HCT116 (cell line): ENCODE data around the gene NFIC.
A peak's percentile ranks its signal among the peaks of the same experiment; 100 is the strongest.

Experiments used
- ATF3 ChIP-seq: IDR thresholded peaks from 2 replicates; pipeline ENCODE4 v1.6.1; 2012
- CTCF ChIP-seq, 3 experiments: fragments of 200-600 bp in 1 of 3; sonication (generic) in 1 of 3; IDR thresholded peaks in 2 of 3; conservative IDR thresholded peaks in 1 of 3; 2 replicates each; pipeline ENCODE4 v1.5.1; 2012 to 2017; ENCODE audit warnings: low read depth in 2 of 3, low read length in 2 of 3, antibody characterized with exemption in 1 of 3, borderline replicate concordance in 1 of 3, control low read depth in 1 of 3, mild to moderate bottlenecking in 1 of 3, mixed read lengths in 1 of 3, mixed run types in 1 of 3, moderate library complexity in 1 of 3; ENCODE audit not compliant: insufficient read depth in 1 of 3
- EGR1 ChIP-seq: IDR thresholded peaks from 2 replicates; pipeline ENCODE4 v1.6.1; 2012; ENCODE audit warnings: low read depth
- EZH2 ChIP-seq: fragments of 200-600 bp; sonication (generic); IDR thresholded peaks from 2 replicates; pipeline ENCODE4 v1.6.1; 2017; ENCODE audit warnings: antibody characterized with exemption, mixed run types
- POLR2A ChIP-seq: IDR thresholded peaks from 2 replicates; pipeline ENCODE4 v1.7.0; 2011; ENCODE audit warnings: borderline replicate concordance; ENCODE audit not compliant: insufficient read depth, insufficient read length; ENCODE audit errors: extremely low read depth
- SRF ChIP-seq: IDR thresholded peaks from 2 replicates; pipeline ENCODE4 v1.6.1; 2012; ENCODE audit warnings: low read depth
- YY1 ChIP-seq: IDR thresholded peaks from 2 replicates; pipeline ENCODE4 v1.6.1; 2011; ENCODE audit warnings: low read length, low read depth, moderate library complexity, mild to moderate bottlenecking; ENCODE audit not compliant: insufficient replicate concordance; ENCODE audit errors: extremely low read depth
- ZBTB33 ChIP-seq: IDR thresholded peaks from 2 replicates; pipeline ENCODE4 v1.6.1; 2011; ENCODE audit warnings: mild to moderate bottlenecking, low read length, moderate library complexity; ENCODE audit not compliant: insufficient replicate concordance; ENCODE audit errors: extremely low read depth

GRCh38 chr19:3359919-3360420, 6.4 kb upstream of the NFIC start:
- TF ChIP-seq ATF3 (no peak), EZH2 (no peak), CTCF (IDR thresholded peaks at IDR 0.05 in 2 of 3, conservative IDR thresholded peaks at IDR 0.05 in 1 of 3; ENCODE audit: borderline replicate concordance in 1 of 3, insufficient read depth in 1 of 3, low read depth in 2 of 3, low read length in 2 of 3) (no peak), YY1 (peak; percentile 63), POLR2A (no peak), SRF (no peak), ZBTB33 (no peak), EGR1 (no peak)
